WTC11 (cell line): ENCODE results near the gene CEP295NL. TPM values are rescaled to one million over a fixed set of nuclear protein-coding genes. Genes with fewer than 3 reads are reported as not detected.

ENCODE experiments used
- ARID4B ChIP-seq: sonication (generic); formaldehyde crosslinking; IDR thresholded peaks from 2 replicates; pipeline ENCODE4 v1.8.0; 2023; ENCODE audit warnings: missing genetic modification reagents, mild to moderate bottlenecking, borderline replicate concordance
- CBFB ChIP-seq: sonication (generic); formaldehyde crosslinking; IDR thresholded peaks from 2 replicates; pipeline ENCODE4 v1.8.1; 2022; ENCODE audit warnings: mild to moderate bottlenecking, low read depth, missing genetic modification reagents
- FOXP1 ChIP-seq: sonication (generic); formaldehyde crosslinking; IDR thresholded peaks from 2 replicates; pipeline ENCODE4 v1.8.0; 2022; ENCODE audit warnings: missing genetic modification reagents, mild to moderate bottlenecking, moderate library complexity, borderline replicate concordance
- GABPB1 ChIP-seq: sonication (generic); formaldehyde crosslinking; IDR thresholded peaks from 2 replicates; pipeline ENCODE4 v1.8.1; 2023; ENCODE audit warnings: mild to moderate bottlenecking, missing genetic modification reagents
- GRHL2 ChIP-seq: fragments of 250-450 bp; sonication (Bioruptor Pico); IDR thresholded peaks from 2 replicates; pipeline ENCODE4 v1.8.0; 2022; ENCODE audit warnings: mild to moderate bottlenecking, moderate library complexity; ENCODE audit not compliant: insufficient replicate concordance, severe bottlenecking
- KAT7 ChIP-seq: sonication (generic); formaldehyde crosslinking; IDR thresholded peaks from 2 replicates; pipeline ENCODE4 v1.8.1; 2023; ENCODE audit warnings: missing genetic modification reagents, mild to moderate bottlenecking, borderline replicate concordance
- NR2C2 ChIP-seq: sonication (generic); formaldehyde crosslinking; IDR thresholded peaks from 2 replicates; pipeline ENCODE4 v1.8.0; 2022; ENCODE audit warnings: mild to moderate bottlenecking, missing genetic modification reagents
- USF2 ChIP-seq: sonication (generic); formaldehyde crosslinking; IDR thresholded peaks from 2 replicates; pipeline ENCODE4 v1.8.1; 2023; ENCODE audit warnings: mild to moderate bottlenecking, missing genetic modification reagents, moderate library complexity
- ZBTB21 ChIP-seq: sonication (generic); formaldehyde crosslinking; IDR thresholded peaks from 2 replicates; pipeline ENCODE4 v1.8.1; 2023; ENCODE audit warnings: mild to moderate bottlenecking, missing genetic modification reagents, borderline replicate concordance
- ZNF425 ChIP-seq: fragments of 250-450 bp; sonication (Bioruptor Pico); conservative IDR thresholded peaks from 2 replicates; pipeline ENCODE4 v1.9.0; 2021; ENCODE audit warnings: mild to moderate bottlenecking
- ZNF671 ChIP-seq: fragments of 250-450 bp; sonication (Bioruptor Pico); IDR thresholded peaks from 2 replicates; pipeline ENCODE4 v1.8.0; 2021; ENCODE audit warnings: mild to moderate bottlenecking
- total RNA-seq: library from RNA; stranded (reverse); gene quantifications from 3 replicates; pipeline ENCODE4 v1.2.3, GENCODE V29; 2021
- TF ChIP-seq, protein P1 (sequence below): fragments of 250-450 bp; sonication (Bioruptor Pico); IDR thresholded peaks from 2 replicates; pipeline ENCODE4 v1.9.0; 2021; ENCODE audit warnings: mild to moderate bottlenecking
- TF ChIP-seq, protein P2 (sequence below): sonication (generic); formaldehyde crosslinking; IDR thresholded peaks from 2 replicates; pipeline ENCODE4 v1.8.0; 2023; ENCODE audit warnings: missing genetic modification reagents
- TF ChIP-seq, protein P3 (sequence below): fragments of 250-450 bp; sonication (Bioruptor Pico); IDR thresholded peaks from 2 replicates; pipeline ENCODE4 v1.9.0; 2021; ENCODE audit warnings: mild to moderate bottlenecking, borderline replicate concordance

CEP295NL gene
- total RNA-seq, 1 experiment from 2014 or later = 0.61 TPM

GRCh38 chr17:78937561-78937960 is 34.6 kb upstream of the CEP295NL start (continued):
- TF ChIP-seq ARID4B (CRISPR knock-in tag) (no peak), KAT7 (CRISPR knock-in tag) (no peak), ZNF671 (no peak), ZNF425 (CRISPR knock-in tag) (no peak), GRHL2 (CRISPR knock-in tag) (no peak), USF2 (CRISPR knock-in tag) (no peak), ZBTB21 (CRISPR knock-in tag) (no peak), GABPB1 (CRISPR knock-in tag) (no peak), FOXP1 (no peak), CBFB (CRISPR knock-in tag) (no peak), NR2C2 (CRISPR knock-in tag) (no peak)
- TF ChIP-seq, protein P1, sequence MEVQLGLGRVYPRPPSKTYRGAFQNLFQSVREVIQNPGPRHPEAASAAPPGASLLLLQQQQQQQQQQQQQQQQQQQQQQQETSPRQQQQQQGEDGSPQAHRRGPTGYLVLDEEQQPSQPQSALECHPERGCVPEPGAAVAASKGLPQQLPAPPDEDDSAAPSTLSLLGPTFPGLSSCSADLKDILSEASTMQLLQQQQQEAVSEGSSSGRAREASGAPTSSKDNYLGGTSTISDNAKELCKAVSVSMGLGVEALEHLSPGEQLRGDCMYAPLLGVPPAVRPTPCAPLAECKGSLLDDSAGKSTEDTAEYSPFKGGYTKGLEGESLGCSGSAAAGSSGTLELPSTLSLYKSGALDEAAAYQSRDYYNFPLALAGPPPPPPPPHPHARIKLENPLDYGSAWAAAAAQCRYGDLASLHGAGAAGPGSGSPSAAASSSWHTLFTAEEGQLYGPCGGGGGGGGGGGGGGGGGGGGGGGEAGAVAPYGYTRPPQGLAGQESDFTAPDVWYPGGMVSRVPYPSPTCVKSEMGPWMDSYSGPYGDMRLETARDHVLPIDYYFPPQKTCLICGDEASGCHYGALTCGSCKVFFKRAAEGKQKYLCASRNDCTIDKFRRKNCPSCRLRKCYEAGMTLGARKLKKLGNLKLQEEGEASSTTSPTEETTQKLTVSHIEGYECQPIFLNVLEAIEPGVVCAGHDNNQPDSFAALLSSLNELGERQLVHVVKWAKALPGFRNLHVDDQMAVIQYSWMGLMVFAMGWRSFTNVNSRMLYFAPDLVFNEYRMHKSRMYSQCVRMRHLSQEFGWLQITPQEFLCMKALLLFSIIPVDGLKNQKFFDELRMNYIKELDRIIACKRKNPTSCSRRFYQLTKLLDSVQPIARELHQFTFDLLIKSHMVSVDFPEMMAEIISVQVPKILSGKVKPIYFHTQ = no peak
- TF ChIP-seq, protein P2, sequence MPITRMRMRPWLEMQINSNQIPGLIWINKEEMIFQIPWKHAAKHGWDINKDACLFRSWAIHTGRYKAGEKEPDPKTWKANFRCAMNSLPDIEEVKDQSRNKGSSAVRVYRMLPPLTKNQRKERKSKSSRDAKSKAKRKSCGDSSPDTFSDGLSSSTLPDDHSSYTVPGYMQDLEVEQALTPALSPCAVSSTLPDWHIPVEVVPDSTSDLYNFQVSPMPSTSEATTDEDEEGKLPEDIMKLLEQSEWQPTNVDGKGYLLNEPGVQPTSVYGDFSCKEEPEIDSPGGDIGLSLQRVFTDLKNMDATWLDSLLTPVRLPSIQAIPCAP (CRISPR knock-in tag) = no peak
- TF ChIP-seq, protein P3, sequence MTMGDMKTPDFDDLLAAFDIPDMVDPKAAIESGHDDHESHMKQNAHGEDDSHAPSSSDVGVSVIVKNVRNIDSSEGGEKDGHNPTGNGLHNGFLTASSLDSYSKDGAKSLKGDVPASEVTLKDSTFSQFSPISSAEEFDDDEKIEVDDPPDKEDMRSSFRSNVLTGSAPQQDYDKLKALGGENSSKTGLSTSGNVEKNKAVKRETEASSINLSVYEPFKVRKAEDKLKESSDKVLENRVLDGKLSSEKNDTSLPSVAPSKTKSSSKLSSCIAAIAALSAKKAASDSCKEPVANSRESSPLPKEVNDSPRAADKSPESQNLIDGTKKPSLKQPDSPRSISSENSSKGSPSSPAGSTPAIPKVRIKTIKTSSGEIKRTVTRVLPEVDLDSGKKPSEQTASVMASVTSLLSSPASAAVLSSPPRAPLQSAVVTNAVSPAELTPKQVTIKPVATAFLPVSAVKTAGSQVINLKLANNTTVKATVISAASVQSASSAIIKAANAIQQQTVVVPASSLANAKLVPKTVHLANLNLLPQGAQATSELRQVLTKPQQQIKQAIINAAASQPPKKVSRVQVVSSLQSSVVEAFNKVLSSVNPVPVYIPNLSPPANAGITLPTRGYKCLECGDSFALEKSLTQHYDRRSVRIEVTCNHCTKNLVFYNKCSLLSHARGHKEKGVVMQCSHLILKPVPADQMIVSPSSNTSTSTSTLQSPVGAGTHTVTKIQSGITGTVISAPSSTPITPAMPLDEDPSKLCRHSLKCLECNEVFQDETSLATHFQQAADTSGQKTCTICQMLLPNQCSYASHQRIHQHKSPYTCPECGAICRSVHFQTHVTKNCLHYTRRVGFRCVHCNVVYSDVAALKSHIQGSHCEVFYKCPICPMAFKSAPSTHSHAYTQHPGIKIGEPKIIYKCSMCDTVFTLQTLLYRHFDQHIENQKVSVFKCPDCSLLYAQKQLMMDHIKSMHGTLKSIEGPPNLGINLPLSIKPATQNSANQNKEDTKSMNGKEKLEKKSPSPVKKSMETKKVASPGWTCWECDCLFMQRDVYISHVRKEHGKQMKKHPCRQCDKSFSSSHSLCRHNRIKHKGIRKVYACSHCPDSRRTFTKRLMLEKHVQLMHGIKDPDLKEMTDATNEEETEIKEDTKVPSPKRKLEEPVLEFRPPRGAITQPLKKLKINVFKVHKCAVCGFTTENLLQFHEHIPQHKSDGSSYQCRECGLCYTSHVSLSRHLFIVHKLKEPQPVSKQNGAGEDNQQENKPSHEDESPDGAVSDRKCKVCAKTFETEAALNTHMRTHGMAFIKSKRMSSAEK (CRISPR knock-in tag) = no peak
